H1 (cell line): ENCODE measurements around the gene PKD1. TPM values are rescaled to one million over a fixed set of nuclear protein-coding genes. Genes with fewer than 3 reads are reported as not detected.

Source experiments
- CBX5 ChIP-seq: fragments of 300-800, 300-1000 bp; sonication (generic); IDR thresholded peaks from 2 replicates; pipeline ENCODE4 v1.7.1; 2016; ENCODE audit warnings: antibody characterized with exemption, low read length, low read depth
- EGR1 ChIP-seq: IDR thresholded peaks from 2 replicates; pipeline ENCODE4 v1.6.1; 2011; ENCODE audit warnings: low read depth, low read length, borderline replicate concordance
- GABPA ChIP-seq: IDR thresholded peaks from 2 replicates; pipeline ENCODE4 v1.6.1; 2011; ENCODE audit warnings: mild to moderate bottlenecking, low read length, moderate library complexity, borderline replicate concordance; ENCODE audit not compliant: insufficient read depth
- HDAC6 ChIP-seq: IDR thresholded peaks from one replicate; pipeline ENCODE4 v1.7.1; 2012; ENCODE audit warnings: low read depth, mild to moderate bottlenecking, inconsistent platforms, low read length, moderate library complexity
- JUND ChIP-seq: IDR thresholded peaks from 2 replicates; pipeline ENCODE4 v1.6.1; 2011; ENCODE audit warnings: mild to moderate bottlenecking, improper control_type of control experiment, low read length
- KDM1A ChIP-seq: fragments of 200-600, 300-600 bp; sonication (generic); IDR thresholded peaks from 2 replicates; pipeline ENCODE4 v1.7.1; 2016; ENCODE audit warnings: mild to moderate bottlenecking, low read length, borderline replicate concordance
- NRF1 ChIP-seq: IDR thresholded peaks from 2 replicates; pipeline ENCODE4 v1.6.1; 2011; ENCODE audit warnings: mild to moderate bottlenecking, low read depth, low read length, improper control_type of control experiment
- RBBP5 ChIP-seq: IDR thresholded peaks from 2 replicates; pipeline ENCODE4 v1.7.1; 2012; ENCODE audit warnings: low read depth, mild to moderate bottlenecking, inconsistent platforms, low read length, moderate library complexity, borderline replicate concordance
- SIN3A ChIP-seq, 2 experiments: IDR thresholded peaks in 1 of 2; conservative IDR thresholded peaks in 1 of 2; 2 replicates each; pipeline ENCODE4 v1.6.1; 2011 to 2012; ENCODE audit warnings: low read length in 2 of 2, improper control_type of control experiment in 1 of 2, low read depth in 1 of 2, mild to moderate bottlenecking in 1 of 2
- polyA plus RNA-seq, 7 experiments: library from polyadenylated mRNA; depleted of rRNA in 3 of 7; stranded (reverse) in 5 of 7; unstranded in 2 of 7; fragments of >200 nt in 5 of 7; fragments of 200-250 nt in 2 of 7; gene quantifications; 1 replicate in 5 of 7; 2 replicates in 1 of 7; 4 replicates in 1 of 7; pipeline versions ENCODE4 v1.2.1 to v1.2.3, GENCODE V29; 2011 to 2013; ENCODE audit warnings: missing spikeins in 2 of 7, mixed read lengths in 2 of 7
- total RNA-seq: library from RNA; stranded (reverse); fragmentation: NEBNext Ultra II Directional; extraction: Animal tissue kit (Norgen Biotek cat#: 25700); gene quantifications from 2 replicates; pipeline ENCODE4 v1.2.1, GENCODE V29; 2021
- TF ChIP-seq, protein P1 (sequence below): fragments of 300-600 bp; sonication (generic); IDR thresholded peaks from 2 replicates; pipeline ENCODE4 v1.7.1; 2012; ENCODE audit warnings: low read length, moderate library complexity, mild to moderate bottlenecking, inconsistent platforms; ENCODE audit not compliant: insufficient replicate concordance

Gene PKD1
- total and polyA plus RNA-seq, 2 of the 8 experiments (the other 6 are each of a cell fraction or from before 2014, with no cell fraction given): 40.6 to 52.7 TPM

DNA sequence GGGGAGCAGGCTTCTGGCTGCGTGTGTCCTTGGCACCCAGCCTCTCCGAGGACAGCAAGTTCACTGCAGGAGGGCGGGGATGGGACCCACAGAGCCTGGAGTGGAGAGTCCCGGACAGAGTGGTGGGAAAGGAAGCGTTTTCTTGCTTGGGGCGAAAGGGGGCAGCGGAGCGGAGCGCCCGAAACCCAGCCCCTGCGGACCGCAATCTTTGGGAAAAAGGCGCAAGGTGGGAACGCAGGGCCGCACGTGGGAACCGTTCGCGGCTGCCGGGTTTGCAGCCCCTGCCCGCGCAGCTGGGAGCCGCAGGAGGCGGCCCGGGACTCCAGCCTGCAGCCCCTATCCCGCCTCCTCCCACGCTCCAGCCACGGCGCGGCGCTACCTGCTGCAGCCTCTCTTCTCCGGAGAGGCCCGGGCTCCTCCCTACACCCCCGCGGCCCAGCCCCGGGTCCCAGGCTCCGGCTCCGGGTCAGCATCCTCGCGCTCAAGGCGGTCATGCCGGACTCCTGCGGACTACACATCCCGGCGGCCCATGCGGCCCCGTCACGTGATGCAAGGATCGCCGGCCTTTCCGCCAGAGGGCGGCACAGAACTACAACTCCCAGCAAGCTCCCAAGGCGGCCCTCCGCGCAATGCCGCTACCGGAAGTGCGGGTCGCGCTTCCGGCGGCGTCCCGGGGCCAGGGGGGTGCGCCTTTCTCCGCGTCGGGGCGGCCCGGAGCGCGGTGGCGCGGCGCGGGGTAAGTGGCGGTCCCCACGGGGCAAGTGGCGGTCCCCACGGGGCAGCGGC lies 88.2 kb downstream of the PKD1 start, which contains the start of the genes NTHL1 and TSC2 (continued):
- TF ChIP-seq CBX5 (no peak), GABPA (peak; percentile 96), EGR1 (peak; percentile 53; the same call in 1 of the 2 replicates), NRF1 (no peak), KDM1A (0 out of 2 replicates have a peak, but pooled peaks have one; percentile 45), SIN3A (conservative IDR thresholded peaks at IDR 0.05 in 1 of 2, IDR thresholded peaks at IDR 0.05 in 1 of 2; ENCODE audit: low read depth in 1 of 2, low read length in 2 of 2) (peak in 1 of 2 experiments; percentile 93; a peak in 2 of 4 replicates), RBBP5 (no peak), JUND (no peak), HDAC6 (no peak)
- TF ChIP-seq, protein P1, sequence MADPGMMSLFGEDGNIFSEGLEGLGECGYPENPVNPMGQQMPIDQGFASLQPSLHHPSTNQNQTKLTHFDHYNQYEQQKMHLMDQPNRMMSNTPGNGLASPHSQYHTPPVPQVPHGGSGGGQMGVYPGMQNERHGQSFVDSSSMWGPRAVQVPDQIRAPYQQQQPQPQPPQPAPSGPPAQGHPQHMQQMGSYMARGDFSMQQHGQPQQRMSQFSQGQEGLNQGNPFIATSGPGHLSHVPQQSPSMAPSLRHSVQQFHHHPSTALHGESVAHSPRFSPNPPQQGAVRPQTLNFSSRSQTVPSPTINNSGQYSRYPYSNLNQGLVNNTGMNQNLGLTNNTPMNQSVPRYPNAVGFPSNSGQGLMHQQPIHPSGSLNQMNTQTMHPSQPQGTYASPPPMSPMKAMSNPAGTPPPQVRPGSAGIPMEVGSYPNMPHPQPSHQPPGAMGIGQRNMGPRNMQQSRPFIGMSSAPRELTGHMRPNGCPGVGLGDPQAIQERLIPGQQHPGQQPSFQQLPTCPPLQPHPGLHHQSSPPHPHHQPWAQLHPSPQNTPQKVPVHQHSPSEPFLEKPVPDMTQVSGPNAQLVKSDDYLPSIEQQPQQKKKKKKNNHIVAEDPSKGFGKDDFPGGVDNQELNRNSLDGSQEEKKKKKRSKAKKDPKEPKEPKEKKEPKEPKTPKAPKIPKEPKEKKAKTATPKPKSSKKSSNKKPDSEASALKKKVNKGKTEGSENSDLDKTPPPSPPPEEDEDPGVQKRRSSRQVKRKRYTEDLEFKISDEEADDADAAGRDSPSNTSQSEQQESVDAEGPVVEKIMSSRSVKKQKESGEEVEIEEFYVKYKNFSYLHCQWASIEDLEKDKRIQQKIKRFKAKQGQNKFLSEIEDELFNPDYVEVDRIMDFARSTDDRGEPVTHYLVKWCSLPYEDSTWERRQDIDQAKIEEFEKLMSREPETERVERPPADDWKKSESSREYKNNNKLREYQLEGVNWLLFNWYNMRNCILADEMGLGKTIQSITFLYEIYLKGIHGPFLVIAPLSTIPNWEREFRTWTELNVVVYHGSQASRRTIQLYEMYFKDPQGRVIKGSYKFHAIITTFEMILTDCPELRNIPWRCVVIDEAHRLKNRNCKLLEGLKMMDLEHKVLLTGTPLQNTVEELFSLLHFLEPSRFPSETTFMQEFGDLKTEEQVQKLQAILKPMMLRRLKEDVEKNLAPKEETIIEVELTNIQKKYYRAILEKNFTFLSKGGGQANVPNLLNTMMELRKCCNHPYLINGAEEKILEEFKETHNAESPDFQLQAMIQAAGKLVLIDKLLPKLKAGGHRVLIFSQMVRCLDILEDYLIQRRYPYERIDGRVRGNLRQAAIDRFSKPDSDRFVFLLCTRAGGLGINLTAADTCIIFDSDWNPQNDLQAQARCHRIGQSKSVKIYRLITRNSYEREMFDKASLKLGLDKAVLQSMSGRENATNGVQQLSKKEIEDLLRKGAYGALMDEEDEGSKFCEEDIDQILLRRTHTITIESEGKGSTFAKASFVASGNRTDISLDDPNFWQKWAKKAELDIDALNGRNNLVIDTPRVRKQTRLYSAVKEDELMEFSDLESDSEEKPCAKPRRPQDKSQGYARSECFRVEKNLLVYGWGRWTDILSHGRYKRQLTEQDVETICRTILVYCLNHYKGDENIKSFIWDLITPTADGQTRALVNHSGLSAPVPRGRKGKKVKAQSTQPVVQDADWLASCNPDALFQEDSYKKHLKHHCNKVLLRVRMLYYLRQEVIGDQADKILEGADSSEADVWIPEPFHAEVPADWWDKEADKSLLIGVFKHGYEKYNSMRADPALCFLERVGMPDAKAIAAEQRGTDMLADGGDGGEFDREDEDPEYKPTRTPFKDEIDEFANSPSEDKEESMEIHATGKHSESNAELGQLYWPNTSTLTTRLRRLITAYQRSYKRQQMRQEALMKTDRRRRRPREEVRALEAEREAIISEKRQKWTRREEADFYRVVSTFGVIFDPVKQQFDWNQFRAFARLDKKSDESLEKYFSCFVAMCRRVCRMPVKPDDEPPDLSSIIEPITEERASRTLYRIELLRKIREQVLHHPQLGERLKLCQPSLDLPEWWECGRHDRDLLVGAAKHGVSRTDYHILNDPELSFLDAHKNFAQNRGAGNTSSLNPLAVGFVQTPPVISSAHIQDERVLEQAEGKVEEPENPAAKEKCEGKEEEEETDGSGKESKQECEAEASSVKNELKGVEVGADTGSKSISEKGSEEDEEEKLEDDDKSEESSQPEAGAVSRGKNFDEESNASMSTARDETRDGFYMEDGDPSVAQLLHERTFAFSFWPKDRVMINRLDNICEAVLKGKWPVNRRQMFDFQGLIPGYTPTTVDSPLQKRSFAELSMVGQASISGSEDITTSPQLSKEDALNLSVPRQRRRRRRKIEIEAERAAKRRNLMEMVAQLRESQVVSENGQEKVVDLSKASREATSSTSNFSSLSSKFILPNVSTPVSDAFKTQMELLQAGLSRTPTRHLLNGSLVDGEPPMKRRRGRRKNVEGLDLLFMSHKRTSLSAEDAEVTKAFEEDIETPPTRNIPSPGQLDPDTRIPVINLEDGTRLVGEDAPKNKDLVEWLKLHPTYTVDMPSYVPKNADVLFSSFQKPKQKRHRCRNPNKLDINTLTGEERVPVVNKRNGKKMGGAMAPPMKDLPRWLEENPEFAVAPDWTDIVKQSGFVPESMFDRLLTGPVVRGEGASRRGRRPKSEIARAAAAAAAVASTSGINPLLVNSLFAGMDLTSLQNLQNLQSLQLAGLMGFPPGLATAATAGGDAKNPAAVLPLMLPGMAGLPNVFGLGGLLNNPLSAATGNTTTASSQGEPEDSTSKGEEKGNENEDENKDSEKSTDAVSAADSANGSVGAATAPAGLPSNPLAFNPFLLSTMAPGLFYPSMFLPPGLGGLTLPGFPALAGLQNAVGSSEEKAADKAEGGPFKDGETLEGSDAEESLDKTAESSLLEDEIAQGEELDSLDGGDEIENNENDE: no peak
